RPMI7951 (cell line): ENCODE results near the gene AK4. TPM values are rescaled to one million over a fixed set of nuclear protein-coding genes. Genes with fewer than 3 reads are reported as not detected.
"Not testable (repeated sequence)": the region's sequence is repeated elsewhere in the genome, so short reads cannot be mapped to it uniquely, and the experiment has no call there.

ENCODE experiments used
- DNase-seq: peaks from one replicate; pipeline ENCODE4 v3.0.0-alpha.2; 2012; ENCODE audit warnings: low read depth
- total RNA-seq: library from RNA; depleted of rRNA; stranded (reverse); fragments of >200 nt; shearing (Covaris generic); gene quantifications from 2 replicates; pipeline ENCODE4 v1.2.3, GENCODE V29; 2014

The AK4 gene
- total RNA-seq, 1 experiment from 2014 or later: 37.5 TPM

GRCh38 chr1:65214340-65215027 is 66.5 kb downstream of the AK4 start:
- no peak for DNase-seq

DNA sequence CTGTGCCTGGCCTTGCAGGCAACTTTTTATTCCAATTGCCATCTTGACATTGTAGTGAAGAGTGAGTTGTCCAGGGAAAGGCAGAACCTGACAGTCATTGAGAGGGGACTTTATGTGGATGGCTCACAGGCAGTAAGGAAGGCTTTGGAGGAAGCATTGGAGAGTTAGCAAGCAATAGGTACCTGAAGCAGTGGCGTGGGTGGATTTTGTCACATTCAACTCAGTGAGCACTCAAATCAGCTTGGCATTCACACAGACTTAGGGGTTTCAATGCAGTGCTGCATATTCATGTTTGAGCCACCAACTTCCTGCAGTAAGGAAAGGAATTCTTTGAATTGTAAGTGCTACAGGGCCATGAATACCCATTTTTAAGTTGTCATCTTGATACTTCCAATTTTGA is 69.0 kb downstream of the AK4 start:
- no peak for DNase-seq

DNA sequence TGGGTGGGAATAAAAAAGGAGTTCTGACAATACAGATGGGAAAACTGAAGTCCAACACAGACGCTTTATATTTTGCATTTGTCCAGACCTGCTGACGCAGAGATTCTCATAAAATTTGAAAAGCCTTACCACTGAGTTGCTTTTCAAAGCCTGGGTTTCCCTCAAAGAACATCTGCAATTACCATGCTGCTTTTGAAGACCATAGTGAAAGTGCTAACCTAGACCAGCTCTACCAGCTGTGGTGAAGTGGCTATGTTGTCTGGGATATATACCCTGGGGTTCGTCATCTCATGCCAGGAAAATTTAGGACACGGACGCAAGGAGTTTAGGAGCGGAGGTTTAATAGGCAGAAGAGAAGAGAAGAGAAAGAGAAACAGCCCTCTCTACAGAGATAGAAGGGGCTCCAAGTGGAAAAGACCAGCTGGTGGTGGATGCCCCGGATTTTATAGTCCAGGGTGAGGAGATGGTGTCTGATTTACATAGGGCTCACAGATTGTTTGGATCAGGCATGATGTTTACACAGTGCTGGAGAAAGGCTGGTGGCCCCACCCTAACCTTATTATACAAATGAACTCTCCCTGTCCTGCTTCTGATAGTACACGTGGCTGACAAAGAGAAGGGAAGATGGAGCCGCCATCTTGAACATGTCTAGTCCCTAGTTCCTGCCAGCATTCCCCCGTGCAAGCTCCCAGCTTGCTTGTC is 73.8 kb downstream of the AK4 start:
- DNase-seq: no peak

- DNase-seq: no peak
Observed at GRCh38 chr1:65222340-65222940, 74.4 kb downstream of the AK4 start.

- DNase-seq: no peak
Observed at GRCh38 chr1:65224681-65225091, 76.7 kb downstream of the AK4 start.

GRCh38 chr1:65225179-65225578 is 77.2 kb downstream of the AK4 start:
- no peak for DNase-seq

DNA sequence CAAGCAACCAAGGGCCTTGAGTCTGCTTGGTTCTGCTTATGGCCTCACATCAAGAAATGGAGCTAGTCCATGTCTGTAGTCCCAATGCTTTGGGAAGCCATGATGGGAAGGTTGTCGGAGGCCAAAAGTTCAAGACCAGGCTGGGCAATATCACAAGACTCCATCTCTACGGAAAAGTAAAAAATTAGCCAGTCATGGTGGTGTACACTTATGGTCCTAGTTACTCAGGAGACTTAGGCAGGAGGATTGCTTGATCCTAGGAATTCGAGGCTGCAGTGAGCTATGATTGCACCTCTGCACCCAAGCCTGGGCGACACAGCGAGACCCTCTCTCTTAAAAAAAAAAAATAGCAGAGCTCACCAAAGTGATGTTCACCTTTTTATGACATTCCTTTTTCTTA is 81.2 kb downstream of the AK4 start:
- DNase-seq: no peak

GRCh38 chr1:65229754-65230339 is 81.8 kb downstream of the AK4 start:
- no peak for DNase-seq

DNA sequence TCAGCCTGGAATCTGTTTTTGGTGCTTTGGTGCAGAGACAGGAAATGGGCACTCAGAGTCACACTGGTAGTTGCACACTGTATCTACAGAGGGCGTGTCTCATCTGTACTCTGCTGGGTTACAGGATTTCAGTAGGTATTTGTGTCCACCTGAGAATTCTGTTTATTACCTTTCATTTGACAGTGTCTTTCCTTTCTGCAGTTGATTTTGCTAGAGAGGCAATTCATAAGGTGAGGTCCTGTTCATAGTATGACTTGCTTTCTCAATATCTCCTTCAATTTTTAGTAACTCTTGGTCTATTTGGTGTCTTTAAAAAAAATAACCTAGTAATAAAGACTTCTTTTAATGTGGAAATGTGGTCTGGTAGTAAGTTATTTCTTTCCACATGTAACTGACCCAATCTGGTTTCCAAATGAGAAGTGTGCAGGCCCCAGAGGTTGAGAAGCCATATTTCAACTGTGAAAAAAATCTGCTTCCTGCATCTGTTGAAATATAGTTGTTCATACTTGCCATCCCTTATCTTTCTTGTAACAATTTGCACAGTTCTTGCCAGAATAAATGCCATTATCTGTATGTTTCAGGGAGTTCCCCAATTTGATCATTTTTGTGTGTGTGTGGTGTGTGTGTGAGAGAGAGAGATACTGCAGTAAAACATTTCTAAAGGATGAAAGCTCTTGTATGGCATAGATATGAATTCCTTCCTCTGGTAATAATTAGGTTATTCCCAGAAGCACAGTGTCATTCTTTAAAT is 82.9 kb downstream of the AK4 start:
- no peak for DNase-seq

- peak; percentile 15 for DNase-seq
Observed at GRCh38 chr1:65231718-65232330, 83.8 kb downstream of the AK4 start.

DNA sequence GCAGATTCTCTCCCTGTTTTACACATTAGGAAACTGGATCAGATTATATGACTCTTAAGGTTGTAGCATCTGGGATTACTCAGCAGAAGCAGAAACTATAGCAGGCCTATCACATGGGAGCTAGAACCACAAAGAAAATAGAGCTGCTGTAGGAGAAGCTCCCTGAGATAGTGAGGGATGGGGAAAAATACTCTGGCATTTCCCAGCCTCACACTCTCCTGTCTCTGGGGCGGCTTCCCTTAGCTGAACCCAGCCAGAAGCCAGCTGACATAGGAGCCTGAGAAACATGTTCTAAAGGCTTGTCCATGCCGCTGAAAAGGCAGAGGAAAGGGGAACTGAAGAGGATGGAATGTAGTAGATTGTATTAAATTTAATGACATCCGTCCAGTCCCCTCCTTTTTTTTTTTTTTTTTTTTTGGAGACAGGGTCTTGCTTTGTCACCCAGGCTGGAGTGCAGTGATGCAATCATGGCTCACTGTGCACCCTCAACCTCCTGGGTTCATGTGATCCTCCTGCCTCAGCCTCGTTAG is 84.5 kb downstream of the AK4 start:
- DNase-seq: no peak

DNA sequence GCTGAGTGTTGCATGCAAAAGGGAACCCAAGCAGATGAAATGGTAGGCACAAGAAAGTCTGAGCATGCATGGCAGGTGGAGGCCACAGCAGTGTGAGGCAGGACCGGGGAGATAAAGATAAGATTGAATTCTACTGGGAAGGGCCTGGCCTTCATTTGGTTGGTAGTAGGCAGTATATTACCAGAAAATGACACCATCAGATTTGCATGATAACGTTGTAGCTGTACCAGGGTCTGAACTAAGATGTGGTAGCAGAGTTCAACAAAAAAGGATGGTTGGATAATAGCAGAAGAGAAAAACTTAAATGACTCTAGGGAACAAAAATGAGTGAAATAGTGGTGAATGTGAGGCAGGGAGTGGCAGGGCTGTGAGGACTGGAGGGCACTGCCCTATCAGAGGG is 85.8 kb downstream of the AK4 start:
- no peak for DNase-seq

DNA sequence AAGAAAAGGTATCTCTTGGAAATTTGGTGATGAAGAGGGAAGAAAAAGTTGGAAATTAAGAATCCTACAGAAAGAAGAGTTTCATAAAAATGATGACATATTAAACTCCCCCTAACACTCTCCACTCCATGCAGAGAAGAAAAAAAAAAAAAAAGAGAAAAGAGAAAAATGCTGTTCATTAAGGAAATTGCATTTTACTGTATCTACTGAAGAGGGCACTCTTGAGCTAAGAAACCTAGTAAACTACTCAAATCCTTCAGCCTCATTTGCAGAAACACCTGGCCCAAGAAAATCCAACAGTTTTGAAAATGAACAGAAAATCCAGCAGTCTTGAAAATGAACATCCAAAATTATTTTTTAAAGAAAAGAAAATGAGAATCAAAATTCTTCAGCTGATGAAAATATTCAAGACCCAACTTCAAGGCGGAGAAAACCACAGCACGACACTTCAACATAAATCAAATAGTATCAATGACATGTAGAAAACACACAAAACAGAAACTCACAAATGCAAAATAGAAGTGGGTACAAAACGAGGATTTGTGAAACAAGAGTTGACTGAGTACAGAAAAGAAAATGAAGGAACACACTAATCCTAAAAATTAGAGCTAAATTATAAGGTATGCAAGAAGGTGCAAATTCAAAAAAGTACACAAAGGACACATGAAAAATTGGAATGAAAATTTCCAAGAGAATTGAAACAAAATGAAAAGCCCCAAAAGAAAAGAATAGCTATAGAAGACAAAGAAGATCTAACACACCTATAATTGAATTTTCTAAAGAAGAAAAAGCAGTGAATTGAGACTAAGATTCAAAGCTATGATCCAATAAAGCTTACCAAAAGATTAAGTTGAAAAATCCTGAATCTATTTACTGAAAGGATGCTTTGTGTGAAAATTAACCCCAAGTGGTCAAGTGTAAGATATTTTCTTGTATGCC is 88.1 kb downstream of the AK4 start:
- peak; percentile 56 for DNase-seq

DNA sequence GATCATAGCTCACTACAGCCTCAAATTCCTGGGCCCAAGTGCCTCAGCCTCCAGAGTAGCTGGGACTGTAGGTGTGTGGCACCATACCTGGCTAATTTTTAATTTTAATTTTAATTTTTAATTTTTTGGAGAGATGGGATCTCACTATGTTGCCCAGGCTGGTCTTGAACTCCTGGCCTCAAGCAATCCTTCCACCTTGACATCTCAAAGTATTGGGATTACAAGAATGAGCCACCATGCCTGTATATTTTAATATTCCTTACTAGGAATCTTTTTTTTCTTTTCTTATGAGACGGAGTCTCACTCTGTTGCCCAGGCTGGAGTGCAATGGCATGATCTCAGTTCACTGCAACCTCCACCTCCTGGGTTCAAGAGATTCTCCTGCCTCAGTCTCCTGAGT is 89.1 kb downstream of the AK4 start:
- DNase-seq: not testable (repeated sequence)

GRCh38 chr1:65237503-65237902 is 89.5 kb downstream of the AK4 start:
- no peak for DNase-seq

GRCh38 chr1:65238010-65238409 is 90.0 kb downstream of the AK4 start:
- no peak for DNase-seq

DNA sequence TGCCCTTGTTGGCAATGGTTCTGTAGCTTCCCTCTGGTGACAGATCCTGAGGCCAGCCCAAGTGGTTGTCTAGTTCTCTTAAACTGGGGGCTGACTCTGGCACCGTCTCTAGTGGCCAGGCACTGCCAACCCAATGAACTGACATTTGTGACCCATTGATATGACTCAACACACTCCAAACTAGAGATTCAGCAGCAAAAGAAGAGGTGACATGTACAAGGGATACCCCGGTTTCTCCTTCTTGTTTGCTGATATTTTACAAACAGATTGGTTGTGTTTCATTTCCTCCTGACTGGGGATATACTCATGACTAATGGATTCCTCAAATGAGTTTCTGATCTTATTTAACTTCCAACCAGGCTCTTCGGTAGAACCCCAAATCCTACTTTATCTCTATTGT is 95.5 kb downstream of the AK4 start:
- no peak for DNase-seq

- no peak for DNase-seq
Observed at GRCh38 chr1:65245295-65245694, 97.3 kb downstream of the AK4 start.

DNA sequence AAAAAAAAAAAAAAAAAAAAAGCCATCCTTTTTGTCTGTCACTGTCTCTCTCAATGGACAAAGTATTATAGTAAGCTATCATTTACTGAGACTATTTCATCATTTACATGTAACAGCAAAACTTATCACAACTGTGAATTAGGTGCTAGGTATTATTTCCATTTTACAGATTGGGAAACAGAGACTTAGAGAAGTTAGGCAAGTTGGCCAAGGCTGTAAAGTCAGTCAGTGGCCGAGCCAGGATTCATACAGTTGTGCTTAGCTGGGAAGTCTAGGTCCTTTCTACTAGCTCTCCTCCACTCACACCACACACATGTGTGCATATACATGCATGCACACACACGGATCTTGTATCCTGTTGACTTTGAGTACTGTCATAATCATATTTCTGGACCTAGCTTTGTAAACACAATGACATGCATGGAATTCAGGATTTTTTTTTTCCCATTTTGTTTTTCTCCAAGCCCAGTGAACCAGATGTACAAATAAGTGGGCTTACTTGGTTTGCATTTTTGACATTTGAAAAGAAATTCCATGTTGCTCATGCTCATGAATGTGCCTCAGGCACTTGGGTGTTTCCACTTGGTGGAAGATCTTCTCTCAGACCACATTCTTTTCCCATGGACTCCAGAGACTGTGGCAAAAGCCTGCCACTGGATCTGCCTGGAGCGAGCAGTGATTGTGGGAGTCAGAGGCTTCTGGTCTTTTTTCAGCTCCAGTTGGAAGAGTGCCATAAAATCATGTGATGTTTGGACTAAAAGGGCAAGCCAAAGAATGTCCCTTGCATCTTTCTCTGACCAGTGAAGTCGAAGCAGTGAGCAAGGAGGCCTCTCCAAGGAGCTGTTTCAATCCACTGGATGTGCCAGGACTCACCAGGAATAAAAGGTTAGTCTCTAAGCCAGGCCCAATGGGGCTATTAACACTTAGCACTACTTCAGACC is 99.7 kb downstream of the AK4 start:
- peak; percentile 99 for DNase-seq
